H9 (cell line): ENCODE measurements around the gene SPTBN1. TPM values are rescaled to one million over a fixed set of nuclear protein-coding genes. Genes with fewer than 3 reads are reported as not detected.

Experiments used
- DNase-seq: peaks from one replicate; pipeline ENCODE4 v3.0.0-alpha.2; 2017
- H2AFZ ChIP-seq: one replicate; pipeline ENCODE4 v1.6.1; 2013; ENCODE audit warnings: mild to moderate bottlenecking, low read length, control low read depth, moderate library complexity
- H2AK5ac ChIP-seq: 2 replicates; pipeline ENCODE4 v1.6.1; 2013; ENCODE audit warnings: low read length, control low read depth, mixed read lengths; ENCODE audit not compliant: insufficient read length
- H2BK120ac ChIP-seq: one replicate; pipeline ENCODE4 v1.6.1; 2013; ENCODE audit warnings: low read depth, mild to moderate bottlenecking, low read length, control low read depth, inconsistent platforms; ENCODE audit not compliant: poor library complexity, severe bottlenecking
- H2BK12ac ChIP-seq: 2 replicates; pipeline ENCODE4 v1.6.1; 2013; ENCODE audit warnings: low read length, control low read depth, mixed read lengths, low read depth; ENCODE audit not compliant: insufficient read length
- H2BK15ac ChIP-seq: 2 replicates; pipeline ENCODE4 v1.6.1; 2013; ENCODE audit warnings: low read depth, low read length, control low read depth
- H2BK20ac ChIP-seq: one replicate; pipeline ENCODE4 v1.6.1; 2013; ENCODE audit warnings: low read depth, mild to moderate bottlenecking, low read length, control low read depth, inconsistent platforms; ENCODE audit not compliant: poor library complexity, severe bottlenecking
- H2BK5ac ChIP-seq: 2 replicates; pipeline ENCODE4 v1.6.1; 2013; ENCODE audit warnings: low read length, control low read depth, mixed read lengths; ENCODE audit not compliant: insufficient read length
- H3K14ac ChIP-seq: 2 replicates; pipeline ENCODE4 v1.6.1; 2013; ENCODE audit warnings: low read length, control low read depth; ENCODE audit not compliant: insufficient read depth
- H3K18ac ChIP-seq: 2 replicates; pipeline ENCODE4 v1.6.1; 2013; ENCODE audit warnings: low read depth, mild to moderate bottlenecking, mixed read lengths, low read length, control low read depth; ENCODE audit not compliant: insufficient read length
- H3K23ac ChIP-seq: 2 replicates; pipeline ENCODE4 v1.6.1; 2013; ENCODE audit warnings: low read length, control low read depth, mixed read lengths, low read depth; ENCODE audit not compliant: insufficient read length
- H3K23me2 ChIP-seq: 2 replicates; pipeline ENCODE4 v1.6.1; 2013; ENCODE audit warnings: low read depth, mild to moderate bottlenecking, mixed read lengths, low read length, control low read depth; ENCODE audit not compliant: insufficient read length, poor library complexity, severe bottlenecking
- H3K27ac ChIP-seq: 2 replicates; pipeline ENCODE4 v1.5.1; 2013; ENCODE audit warnings: low read length, control low read depth, mixed read lengths, low read depth; ENCODE audit not compliant: insufficient read length
- H3K27me3 ChIP-seq: 2 replicates; pipeline ENCODE4 v1.6.1; 2013; ENCODE audit warnings: low read length, control low read depth, inconsistent platforms; ENCODE audit not compliant: insufficient read depth
- H3K4ac ChIP-seq: 2 replicates; pipeline ENCODE4 v1.6.1; 2013; ENCODE audit warnings: low read depth, mild to moderate bottlenecking, control low read depth, inconsistent platforms, low read length, moderate library complexity
- H3K4me1 ChIP-seq: 2 replicates; pipeline ENCODE4 v1.6.1; 2013; ENCODE audit warnings: low read length, control low read depth, inconsistent platforms; ENCODE audit not compliant: insufficient read depth
- H3K4me2 ChIP-seq: 2 replicates; pipeline ENCODE4 v1.6.1; 2013; ENCODE audit warnings: low read length, control low read depth, mixed read lengths; ENCODE audit not compliant: insufficient read length, insufficient read depth
- H3K56ac ChIP-seq: 2 replicates; pipeline ENCODE4 v1.6.1; 2013; ENCODE audit warnings: low read depth, mild to moderate bottlenecking, mixed read lengths, low read length, control low read depth; ENCODE audit not compliant: insufficient read length
- H3K79me1 ChIP-seq: 2 replicates; pipeline ENCODE4 v1.6.1; 2013; ENCODE audit warnings: low read depth, mild to moderate bottlenecking, moderate library complexity, low read length, control low read depth, inconsistent platforms; ENCODE audit not compliant: insufficient read depth, poor library complexity, severe bottlenecking
- H3K79me2 ChIP-seq: 2 replicates; pipeline ENCODE4 v1.6.1; 2013; ENCODE audit warnings: low read length, control low read depth, inconsistent platforms; ENCODE audit not compliant: insufficient read depth
- H3K9ac ChIP-seq: 2 replicates; pipeline ENCODE4 v1.6.1; 2013; ENCODE audit warnings: low read length, control low read depth, mixed read lengths; ENCODE audit not compliant: insufficient read length; ENCODE audit errors: extremely low read depth
- H3K9me3 ChIP-seq: one replicate; pipeline ENCODE4 v1.6.1; 2013; ENCODE audit warnings: low read depth, low read length, inconsistent platforms; ENCODE audit not compliant: control insufficient read depth
- H3T11ph ChIP-seq: one replicate; pipeline ENCODE4 v1.6.1; 2013; ENCODE audit warnings: mild to moderate bottlenecking, low read length, control low read depth, inconsistent platforms
- H4K20me1 ChIP-seq: one replicate; pipeline ENCODE4 v1.6.1; 2013; ENCODE audit not compliant: control insufficient read depth, insufficient read length, insufficient read depth
- H4K5ac ChIP-seq: 2 replicates; pipeline ENCODE4 v1.6.1; 2013; ENCODE audit warnings: low read depth, mild to moderate bottlenecking, mixed read lengths, low read length, control low read depth; ENCODE audit not compliant: insufficient read length
- H4K8ac ChIP-seq: replicated peaks from 2 replicates; pipeline ENCODE4 v1.6.1; 2013; ENCODE audit warnings: low read length, control low read depth, mixed read lengths, low read depth; ENCODE audit not compliant: insufficient read length
- H4K91ac ChIP-seq: 2 replicates; pipeline ENCODE4 v1.6.1; 2013; ENCODE audit warnings: low read depth, mild to moderate bottlenecking, moderate library complexity, mixed read lengths, low read length, control low read depth; ENCODE audit not compliant: insufficient read length
- H3K27ac Mint-ChIP-seq, 3 experiments: 2 replicates in 2 of 3; 3 replicates in 1 of 3; pipeline ENCODE4 v1.8.0; 2020 to 2021; ENCODE audit warnings: mixed read lengths in 3 of 3, mild to moderate bottlenecking in 1 of 3, moderate library complexity in 1 of 3
- H3K27me3 Mint-ChIP-seq: 2 replicates; pipeline ENCODE4 v1.8.0; 2021; ENCODE audit warnings: low read depth, mild to moderate bottlenecking, moderate library complexity, mixed read lengths
- H3K36me3 Mint-ChIP-seq, 3 experiments: 2 replicates in 2 of 3; 3 replicates in 1 of 3; pipeline ENCODE4 v1.8.0; 2020 to 2021; ENCODE audit warnings: low read depth in 3 of 3, mixed read lengths in 3 of 3; ENCODE audit not compliant: insufficient read depth in 1 of 3
- H3K4me1 Mint-ChIP-seq, 2 experiments: 2 replicates each; pipeline ENCODE4 v1.8.0; 2020; ENCODE audit warnings: mixed read lengths in 2 of 2
- H3K4me3 Mint-ChIP-seq, 2 experiments: 2 replicates in 1 of 2; 3 replicates in 1 of 2; pipeline ENCODE4 v1.8.0; 2020 to 2021; ENCODE audit warnings: mild to moderate bottlenecking in 2 of 2, mixed read lengths in 2 of 2, moderate library complexity in 1 of 2
- H3K9me3 Mint-ChIP-seq, 2 experiments: 2 replicates in 1 of 2; 3 replicates in 1 of 2; pipeline ENCODE4 v1.8.0; 2020; ENCODE audit warnings: mild to moderate bottlenecking in 2 of 2, mixed read lengths in 2 of 2, moderate library complexity in 1 of 2
- WGBS: extraction: QIAGEN DNeasy Blood & Tissue Kit; methylation state at CpG from one replicate; pipeline ENCODE4 v1.1.7; 2013; ENCODE audit warnings: missing lambda C conversion rate, low lambda C conversion rate, mixed read lengths; ENCODE audit not compliant: insufficient read length; ENCODE audit errors: extremely low coverage; 5-methylcytosine and 5-hydroxymethylcytosine counted together
- total RNA-seq: library from RNA; stranded (reverse); gene quantifications from 2 replicates; pipeline ENCODE4 v1.2.1, GENCODE V29; 2021
- TF ChIP-seq, protein P1 (sequence below): fragments of 200-600 bp; sonication (generic); conservative IDR thresholded peaks from 3 replicates; pipeline ENCODE4 v1.8.0; 2021; ENCODE audit warnings: antibody characterized with exemption, mild to moderate bottlenecking

SPTBN1 gene
- total RNA-seq, 1 experiment from 2014 or later, result 164 TPM

DNA sequence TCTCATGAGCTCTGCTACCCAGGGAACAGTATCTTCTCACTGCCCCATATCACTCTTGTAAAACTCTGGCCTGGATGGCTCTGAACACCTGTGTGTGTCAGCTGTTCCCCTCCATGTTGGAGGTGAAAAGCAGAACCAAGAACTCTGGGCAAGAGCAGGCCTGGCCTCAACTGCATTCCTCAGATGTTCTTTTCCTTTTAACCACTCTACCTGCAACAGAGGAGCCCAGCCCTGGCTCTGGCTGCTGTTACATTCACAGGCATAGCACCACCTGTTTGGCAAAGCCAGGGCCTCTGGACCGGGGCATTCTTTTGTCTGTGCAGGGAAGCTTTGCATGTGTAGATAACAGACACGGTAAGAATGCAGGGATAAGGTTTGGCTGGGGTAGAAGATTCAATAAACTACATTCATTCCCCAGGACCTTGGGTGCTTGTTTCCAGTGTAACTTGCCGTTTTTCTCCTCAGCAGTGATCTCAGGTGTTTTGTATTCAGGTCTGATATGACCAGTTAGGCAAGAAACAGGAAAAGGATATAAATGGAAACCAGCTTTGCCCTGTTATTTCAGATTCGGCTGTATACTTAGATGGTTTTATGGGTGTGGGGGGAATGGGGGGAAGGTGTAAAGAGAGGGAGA is 95.1 kb downstream of the SPTBN1 start:
- Mint-ChIP-seq H3K4me3 (no peak overlapping the region), H3K36me3 (peaks cover 0 to 2% (median 0%) of the 10 kb centered on the region in 3 experiments; a peak in 1 of 7 replicates), H3K4me1 (peaks cover 27 to 28% of the 10 kb centered on the region in 2 experiments), H3K27ac (peak overlapping the region; percentile 65 to 97 (median 95); a peak in 6 of 7 replicates), H3K9me3 (no peaks in the 10 kb centered on the region), H3K27me3 (no peaks in the 10 kb centered on the region; the same call in 1 of the 2 replicates)
- H4K91ac ChIP-seq, result no peak overlapping the region
- no peak overlapping the region for H2BK120ac ChIP-seq
- no CpG with 5 or more reads among the region's 4 CpGs for WGBS
- TF ChIP-seq, protein P1, sequence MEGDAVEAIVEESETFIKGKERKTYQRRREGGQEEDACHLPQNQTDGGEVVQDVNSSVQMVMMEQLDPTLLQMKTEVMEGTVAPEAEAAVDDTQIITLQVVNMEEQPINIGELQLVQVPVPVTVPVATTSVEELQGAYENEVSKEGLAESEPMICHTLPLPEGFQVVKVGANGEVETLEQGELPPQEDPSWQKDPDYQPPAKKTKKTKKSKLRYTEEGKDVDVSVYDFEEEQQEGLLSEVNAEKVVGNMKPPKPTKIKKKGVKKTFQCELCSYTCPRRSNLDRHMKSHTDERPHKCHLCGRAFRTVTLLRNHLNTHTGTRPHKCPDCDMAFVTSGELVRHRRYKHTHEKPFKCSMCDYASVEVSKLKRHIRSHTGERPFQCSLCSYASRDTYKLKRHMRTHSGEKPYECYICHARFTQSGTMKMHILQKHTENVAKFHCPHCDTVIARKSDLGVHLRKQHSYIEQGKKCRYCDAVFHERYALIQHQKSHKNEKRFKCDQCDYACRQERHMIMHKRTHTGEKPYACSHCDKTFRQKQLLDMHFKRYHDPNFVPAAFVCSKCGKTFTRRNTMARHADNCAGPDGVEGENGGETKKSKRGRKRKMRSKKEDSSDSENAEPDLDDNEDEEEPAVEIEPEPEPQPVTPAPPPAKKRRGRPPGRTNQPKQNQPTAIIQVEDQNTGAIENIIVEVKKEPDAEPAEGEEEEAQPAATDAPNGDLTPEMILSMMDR, result no peak
- H4K5ac ChIP-seq, result no peak overlapping the region
- no peak overlapping the region for H3T11ph ChIP-seq
- no peaks in the 10 kb centered on the region for H4K20me1 ChIP-seq
- no peak overlapping the region for H2BK15ac ChIP-seq
- H3K79me1 ChIP-seq, result no peaks in the 10 kb centered on the region
- H2AFZ ChIP-seq, result no peak overlapping the region
- no peak overlapping the region for H3K18ac ChIP-seq
- no peak overlapping the region for H3K56ac ChIP-seq
- peaks cover 8% of the 10 kb centered on the region for H3K4me1 ChIP-seq
- H3K23me2 ChIP-seq, result no peaks in the 10 kb centered on the region
- H3K9ac ChIP-seq, result no peak overlapping the region
- no peak overlapping the region for H2BK5ac ChIP-seq
- no peak overlapping the region for H2BK20ac ChIP-seq
- H3K4me2 ChIP-seq, result no peak overlapping the region
- no peaks in the 10 kb centered on the region for H3K9me3 ChIP-seq
- DNase-seq, result peak; percentile 63
- H3K14ac ChIP-seq, result no peak overlapping the region
- no peak overlapping the region for H3K4ac ChIP-seq
- H3K79me2 ChIP-seq, result no peaks in the 10 kb centered on the region
- no peak overlapping the region for H2AK5ac ChIP-seq
- no peaks in the 10 kb centered on the region for H3K27me3 ChIP-seq
- H3K27ac ChIP-seq, result peak overlapping the region; percentile 26
- H2BK12ac ChIP-seq, result no peak overlapping the region
- no peak overlapping the region for H4K8ac ChIP-seq
- no peak overlapping the region for H3K23ac ChIP-seq
